ENCODE results near the gene ICOS. TPM values are rescaled to one million over a fixed set of nuclear protein-coding genes. Genes with fewer than 3 reads are reported as not detected.

The ICOS gene
- total RNA-seq, 1 experiment from 2014 or later = not detected

- Histone ChIP-seq H3K27ac (ENCODE audit: low read length) (no peak overlapping the region), H3K79me2 (ENCODE audit: low read length) (no peaks in the 10 kb centered on the region), H3F3A (ENCODE audit: low read length, unreplicated experiment) (no peaks in the 10 kb centered on the region), H3K4me3 (ENCODE audit: low read length) (no peak overlapping the region), H2AFZ (ENCODE audit: low read length) (no peak overlapping the region), H3K4me2 (ENCODE audit: low read length) (no peak overlapping the region), H3K9me3 (ENCODE audit: low read length) (no peaks in the 10 kb centered on the region), H3K4me1 (ENCODE audit: insufficient read depth, low read length) (no peaks in the 10 kb centered on the region), H3K27me3 (ENCODE audit: low read length) (no peaks in the 10 kb centered on the region), H3K36me3 (ENCODE audit: low read depth, low read length) (no peaks in the 10 kb centered on the region), H3K9me2 (replicated peaks; ENCODE audit: low read length) (no peaks in the 10 kb centered on the region), H3K9ac (ENCODE audit: low read length) (no peak overlapping the region), H4K20me1 (ENCODE audit: low read length) (no peaks in the 10 kb centered on the region)
- TF ChIP-seq CTCF (conservative IDR thresholded peaks at IDR 0.05; ENCODE audit: low read depth, low read length) = no peak
- no peak for TF ChIP-seq EZH2phosphoT487 (IDR thresholded peaks at IDR 0.05; ENCODE audit: borderline replicate concordance, low read length)
- no peak for TF ChIP-seq EZH2 (IDR thresholded peaks at IDR 0.05; ENCODE audit: low read length, unreplicated experiment)
- no peak for DNase-seq
- intact Hi-C loops (cut with micrococcal nuclease) = no loop called here
- POLR2A ChIA-PET (ENCODE audit: unreplicated experiment) = no interaction called here
- CTCF ChIA-PET = no interaction called here
- no TSS peak for BruUV-seq (replicated peaks)
- no peak for ATAC-seq
Observed at GRCh38 chr2:203892207-203892606, 44.4 kb upstream of the ICOS start.

- Histone ChIP-seq H2AFZ (ENCODE audit: low read length) (no peak overlapping the region), H3K79me2 (ENCODE audit: low read length) (no peaks in the 10 kb centered on the region), H3K36me3 (ENCODE audit: low read depth, low read length) (no peaks in the 10 kb centered on the region), H3K4me3 (ENCODE audit: low read length) (no peak overlapping the region), H3K9ac (ENCODE audit: low read length) (no peak overlapping the region), H3K27me3 (ENCODE audit: low read length) (no peaks in the 10 kb centered on the region), H3K27ac (ENCODE audit: low read length) (no peak overlapping the region), H3K4me1 (ENCODE audit: insufficient read depth, low read length) (no peaks in the 10 kb centered on the region), H4K20me1 (ENCODE audit: low read length) (no peaks in the 10 kb centered on the region), H3K4me2 (ENCODE audit: low read length) (no peak overlapping the region), H3K9me3 (ENCODE audit: low read length) (no peaks in the 10 kb centered on the region), H3F3A (ENCODE audit: low read length, unreplicated experiment) (no peaks in the 10 kb centered on the region), H3K9me2 (replicated peaks; ENCODE audit: low read length) (no peaks in the 10 kb centered on the region)
- intact Hi-C loops (cut with micrococcal nuclease) = no loop called here
- TF ChIP-seq EZH2phosphoT487 (IDR thresholded peaks at IDR 0.05; ENCODE audit: borderline replicate concordance, low read length) (no peak), EZH2 (IDR thresholded peaks at IDR 0.05; ENCODE audit: low read length, unreplicated experiment) (no peak), CTCF (conservative IDR thresholded peaks at IDR 0.05; ENCODE audit: low read depth, low read length) (no peak)
- CTCF ChIA-PET = no interaction called here
- POLR2A ChIA-PET (ENCODE audit: unreplicated experiment) = interaction anchor here (0.7 kb wide), 1 partner anchor 363 kb away, joined by 4 read pairs; no protein-coding TSS in a partner anchor
- no TSS peak for BruUV-seq (replicated peaks)
- ATAC-seq (no peak), DNase-seq (no peak)
Observed at GRCh38 chr2:203893401-203893800, 43.2 kb upstream of the ICOS start.

- H3F3A ChIP-seq (ENCODE audit: low read length, unreplicated experiment) = no peaks in the 10 kb centered on the region
- BruUV-seq (replicated peaks) = no TSS peak
- no peak for ATAC-seq
- no peaks in the 10 kb centered on the region for H3K27me3 ChIP-seq (ENCODE audit: low read length)
- intact Hi-C loops (cut with micrococcal nuclease) = no loop called here
- H3K36me3 ChIP-seq (ENCODE audit: low read depth, low read length) = no peaks in the 10 kb centered on the region
- no peaks in the 10 kb centered on the region for H3K79me2 ChIP-seq (ENCODE audit: low read length)
- H3K27ac ChIP-seq (ENCODE audit: low read length) = no peak overlapping the region
- no peak for DNase-seq
- TF ChIP-seq EZH2phosphoT487 (IDR thresholded peaks at IDR 0.05; ENCODE audit: borderline replicate concordance, low read length) (no peak), CTCF (conservative IDR thresholded peaks at IDR 0.05; ENCODE audit: low read depth, low read length) (no peak)
- no peaks in the 10 kb centered on the region for H3K4me1 ChIP-seq (ENCODE audit: insufficient read depth, low read length)
- H4K20me1 ChIP-seq (ENCODE audit: low read length) = no peaks in the 10 kb centered on the region
- H3K4me2 ChIP-seq (ENCODE audit: low read length) = no peak overlapping the region
- ChIA-PET CTCF (no interaction called here), POLR2A (ENCODE audit: unreplicated experiment) (interaction anchor here (0.7 kb wide), 1 partner anchor 363 kb away, joined by 4 read pairs; no protein-coding TSS in a partner anchor)
- no peak overlapping the region for H3K9ac ChIP-seq (ENCODE audit: low read length)
- H3K9me2 ChIP-seq (replicated peaks; ENCODE audit: low read length) = no peaks in the 10 kb centered on the region
- no peaks in the 10 kb centered on the region for H3K9me3 ChIP-seq (ENCODE audit: low read length)
- H3K4me3 ChIP-seq (ENCODE audit: low read length) = no peak overlapping the region
- no peak overlapping the region for H2AFZ ChIP-seq (ENCODE audit: low read length)
Observed at GRCh38 chr2:203893840-203894239, 42.7 kb upstream of the ICOS start.

Data from PC-3 (cell line).